ENCODE measurements around the gene ALOX12.
"Not testable (repeated sequence)": the region's sequence is repeated elsewhere in the genome, so short reads cannot be mapped to it uniquely, and the experiment has no call there.

Gene ALOX12

DNA sequence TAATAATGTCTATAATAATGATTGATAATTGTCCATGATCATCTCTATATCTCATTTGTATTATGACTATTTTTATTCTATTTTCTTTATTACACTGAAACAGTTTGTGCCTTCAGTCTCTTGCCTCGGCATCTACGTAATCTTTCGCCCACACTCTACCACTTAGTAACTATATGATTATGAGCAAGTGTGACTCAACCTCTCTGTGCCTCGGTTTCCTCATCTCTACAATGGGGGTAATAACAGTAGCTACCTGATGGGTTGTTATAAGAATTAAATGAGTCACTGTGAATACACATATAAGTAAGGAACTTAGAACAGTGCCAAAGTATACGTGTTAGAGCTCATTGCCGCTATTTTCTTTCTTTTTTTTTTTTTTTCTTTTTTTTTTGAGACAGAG, 51.7 kb downstream of the ALOX12 start:
- DNase-seq, result no peak

DNA sequence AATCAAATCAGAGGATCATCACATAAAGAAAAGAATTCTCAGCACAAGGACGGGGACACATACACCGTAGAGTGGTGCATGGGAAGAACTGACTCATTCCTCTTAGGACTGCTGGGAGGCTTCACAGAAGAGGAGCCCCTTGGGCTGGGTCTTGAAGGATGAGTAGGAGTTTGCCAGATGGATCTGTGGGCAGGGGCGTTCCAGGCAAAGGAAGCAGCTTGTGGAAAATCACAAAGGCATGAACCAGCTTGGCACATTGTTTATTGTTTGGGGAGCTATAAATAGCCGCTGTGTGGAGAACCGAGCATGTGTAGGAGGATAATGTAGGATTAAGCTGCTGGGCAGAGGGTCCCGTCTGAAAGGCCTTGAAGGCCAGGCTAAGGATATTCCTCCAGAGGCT, 53.1 kb downstream of the ALOX12 start:
- DNase-seq, result no peak

GRCh38 chr17:7050583-7050982, 54.7 kb downstream of the ALOX12 start:
- not testable (repeated sequence) for DNase-seq

GRCh38 chr17:7056386-7056785, 60.5 kb downstream of the ALOX12 start:
- no peak for DNase-seq

GRCh38 chr17:7058831-7059447, 63.1 kb downstream of the ALOX12 start:
- DNase-seq, result no peak
